Activated CD8-positive, alpha-beta memory T cell treated with anti-CD3 and anti-CD28 coated beads for 24 hours (primary cell): Measurements from ENCODE around the gene FNIP2.
"Not testable (repeated sequence)": the region's sequence is repeated elsewhere in the genome, so short reads cannot be mapped to it uniquely, and the experiment has no call there.

ENCODE experiments used
- DNase-seq: peaks from one replicate; pipeline ENCODE4 v3.0.0-alpha.2; 2020

The FNIP2 gene

GRCh38 chr4:158929939-158930638 lies 161.3 kb downstream of the FNIP2 start:
- no peak for DNase-seq

- no peak for DNase-seq
Observed at GRCh38 chr4:158930639-158930972, 161.8 kb downstream of the FNIP2 start.

- no peak for DNase-seq
Observed at GRCh38 chr4:158933236-158933635, 164.4 kb downstream of the FNIP2 start.

GRCh38 chr4:158934996-158935669 lies 166.3 kb downstream of the FNIP2 start:
- no peak for DNase-seq

GRCh38 chr4:158936238-158936637 lies 167.4 kb downstream of the FNIP2 start:
- DNase-seq: no peak

- no peak for DNase-seq
Observed at GRCh38 chr4:158938220-158939044, 169.6 kb downstream of the FNIP2 start.

GRCh38 chr4:158940271-158940670 lies 171.4 kb downstream of the FNIP2 start:
- no peak for DNase-seq

GRCh38 chr4:158941321-158941720 lies 172.5 kb downstream of the FNIP2 start:
- no peak for DNase-seq

GRCh38 chr4:158941895-158942294 lies 173.1 kb downstream of the FNIP2 start:
- no peak for DNase-seq

- no peak for DNase-seq
Observed at GRCh38 chr4:158945529-158946108, 176.8 kb downstream of the FNIP2 start.

- DNase-seq: no peak
Observed at GRCh38 chr4:158946825-158947224, 178.0 kb downstream of the FNIP2 start.

- no peak for DNase-seq
Observed at GRCh38 chr4:158948071-158948470, 179.2 kb downstream of the FNIP2 start.

- DNase-seq: no peak
Observed at GRCh38 chr4:158949099-158949498, 180.3 kb downstream of the FNIP2 start.

GRCh38 chr4:158952221-158952774 lies 183.5 kb downstream of the FNIP2 start:
- DNase-seq: not testable (repeated sequence)

GRCh38 chr4:158956345-158956744 lies 187.5 kb downstream of the FNIP2 start:
- DNase-seq: not testable (repeated sequence)

GRCh38 chr4:158956918-158957317 lies 188.1 kb downstream of the FNIP2 start:
- DNase-seq: not testable (repeated sequence)
